ENCODE measurements around the gene PXK.
A peak's percentile ranks its signal among the peaks of the same experiment; 100 is the strongest.
"Not testable (repeated sequence)": the region's sequence is repeated elsewhere in the genome, so short reads cannot be mapped to it uniquely, and the experiment has no call there.

PXK gene

DNA sequence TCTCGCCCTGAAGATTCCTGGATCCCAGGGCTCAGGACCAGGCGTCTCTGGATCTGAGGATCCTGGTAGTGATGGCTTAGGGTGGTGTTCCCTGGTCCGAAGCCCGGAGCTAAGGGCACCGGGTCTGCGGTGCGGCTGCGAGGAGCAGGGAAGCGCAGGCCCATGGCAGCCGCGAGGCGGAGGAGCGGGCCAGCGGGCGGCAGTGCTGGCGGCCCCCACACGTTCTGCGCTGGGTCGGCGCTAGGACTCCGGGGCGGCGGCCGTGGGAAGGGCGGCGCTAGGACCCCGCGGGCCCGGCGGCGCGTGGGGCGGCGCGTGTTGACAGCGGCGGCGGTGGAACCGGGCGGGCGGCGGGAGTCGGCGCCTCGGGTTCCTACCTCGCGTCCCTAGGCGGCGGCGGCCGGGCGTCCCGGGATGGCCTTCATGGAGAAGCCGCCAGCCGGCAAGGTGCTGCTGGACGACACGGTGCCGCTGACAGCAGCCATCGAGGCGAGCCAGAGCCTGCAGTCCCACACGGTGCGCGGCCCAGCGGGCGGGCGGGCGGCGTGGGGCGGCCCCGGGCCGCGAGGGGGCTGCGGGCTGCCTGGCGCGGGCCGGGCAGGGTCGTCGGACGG, at the start of gene PXK:
PXK (plus strand) TSS at position 318 of the 614 bp plus-strand sequence; CDS start at position 415, 97 bp downstream.
- DNase-seq: peak; percentile 92

DNA sequence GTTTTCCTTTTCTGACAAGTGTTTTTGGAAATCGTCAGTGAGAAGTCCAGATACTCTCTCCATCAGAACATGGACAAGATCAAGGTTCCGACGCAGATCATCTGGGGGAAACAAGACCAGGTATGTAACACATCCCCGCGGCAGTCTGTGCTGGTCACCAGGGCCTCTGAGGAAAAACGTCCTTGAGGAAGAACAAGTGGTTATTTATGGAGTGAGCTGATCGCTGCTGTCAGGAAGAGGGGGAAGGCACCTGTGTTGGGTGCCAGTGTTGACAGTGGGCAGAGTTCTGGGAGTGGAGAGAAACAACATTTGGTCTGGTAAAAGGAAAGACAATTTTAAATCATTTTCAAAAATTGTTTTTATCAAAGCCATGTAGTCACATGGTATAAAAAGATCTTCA, 47.4 kb upstream of the PXK start:
- DNase-seq: no peak

DNA sequence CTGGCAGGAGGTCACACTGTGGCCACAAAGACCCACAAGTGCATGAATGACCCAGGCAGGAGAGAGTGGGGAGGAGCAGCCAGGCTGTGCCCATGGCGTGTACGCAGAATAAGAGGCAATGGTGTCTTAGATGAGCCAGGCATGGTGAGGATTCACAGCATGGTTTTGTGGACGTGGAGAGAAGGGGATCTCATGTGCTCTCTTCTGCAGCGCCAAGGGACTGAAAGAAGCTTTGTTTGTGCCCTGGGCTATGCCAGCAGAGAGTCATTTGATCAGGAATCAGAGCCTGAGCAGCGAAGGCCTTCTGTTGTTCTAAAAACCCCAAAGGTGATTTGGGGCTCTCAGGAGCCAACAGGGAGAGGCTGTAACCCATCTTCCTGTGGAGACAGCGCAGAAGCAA, 45.3 kb upstream of the PXK start:
- no peak for DNase-seq

- DNase-seq: no peak
Measured at GRCh38 chr3:58288011-58288728, 44.5 kb upstream of the PXK start.

DNA sequence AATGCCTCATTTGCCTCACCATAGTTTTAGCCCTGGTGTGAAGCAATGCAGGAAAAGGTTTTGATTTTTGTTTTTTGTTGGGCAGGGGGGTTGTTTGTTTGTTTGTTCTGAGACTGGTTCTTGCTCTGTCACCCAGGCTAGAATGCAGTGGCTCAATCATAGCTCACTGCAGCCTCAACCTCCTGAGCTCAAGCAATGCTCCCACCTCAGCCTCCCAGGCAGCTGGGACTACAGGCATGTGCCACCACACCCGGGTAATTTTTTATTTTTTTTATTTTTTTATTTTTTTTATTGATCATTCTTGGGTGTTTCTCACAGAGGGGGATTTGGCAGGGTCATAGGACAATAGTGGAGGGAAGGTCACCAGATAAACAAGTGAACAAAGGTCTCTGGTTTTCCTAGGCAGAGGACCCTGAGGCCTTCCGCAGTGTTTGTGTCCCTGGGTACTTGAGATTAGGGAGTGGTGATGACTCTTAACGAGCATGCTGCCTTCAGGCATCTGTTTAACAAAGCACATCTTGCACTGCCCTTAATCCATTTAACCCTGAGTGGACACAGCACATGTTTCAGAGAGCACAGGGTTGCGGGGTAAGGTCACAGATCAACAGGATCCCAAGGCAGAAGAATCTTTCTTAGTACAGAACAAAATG, 43.6 kb upstream of the PXK start:
- DNase-seq: not testable (repeated sequence)

- DNase-seq: not testable (repeated sequence)
Measured at GRCh38 chr3:58290446-58290845, 42.2 kb upstream of the PXK start.

GRCh38 chr3:58291671-58292338, 40.9 kb upstream of the PXK start:
- DNase-seq: no peak

DNA sequence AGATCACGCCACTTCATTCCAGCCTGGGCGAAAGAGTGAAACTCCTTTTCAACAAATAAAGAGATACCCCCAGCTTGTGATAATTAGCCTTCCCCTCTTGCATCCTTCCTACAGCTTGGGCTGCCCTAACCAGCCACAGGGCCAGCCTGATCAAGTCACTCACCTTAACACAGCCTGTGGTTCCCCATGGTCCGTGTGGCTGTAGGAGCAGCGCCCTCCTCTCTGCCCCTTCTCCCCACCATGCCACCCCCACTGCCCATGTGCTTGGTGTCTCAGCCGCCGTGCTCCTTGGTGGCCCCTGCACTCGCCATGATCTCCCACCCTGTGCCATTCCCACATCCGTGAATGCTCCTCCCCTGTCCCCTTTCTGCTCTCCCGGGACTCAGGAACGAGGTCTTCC, 39.8 kb upstream of the PXK start:
- DNase-seq: no peak

DNA sequence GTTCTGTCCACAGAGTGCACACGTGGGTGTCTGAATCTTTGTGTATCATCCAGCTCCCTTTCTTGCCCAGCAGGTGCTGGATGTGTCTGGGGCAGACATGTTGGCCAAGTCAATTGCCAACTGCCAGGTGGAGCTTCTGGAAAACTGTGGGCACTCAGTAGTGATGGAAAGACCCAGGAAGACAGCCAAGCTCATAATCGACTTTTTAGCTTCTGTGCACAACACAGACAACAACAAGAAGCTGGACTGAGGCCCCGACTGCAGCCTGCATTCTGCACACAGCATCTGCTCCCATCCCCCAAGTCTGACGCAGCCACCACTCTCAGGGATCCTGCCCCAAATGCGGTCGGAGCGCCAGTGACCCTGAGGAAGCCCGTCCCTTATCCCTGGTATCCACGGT, 39.2 kb upstream of the PXK start:
- DNase-seq: no peak

GRCh38 chr3:58296269-58296668, 36.4 kb upstream of the PXK start:
- DNase-seq: no peak

- no peak for DNase-seq
Measured at GRCh38 chr3:58296843-58297242, 35.8 kb upstream of the PXK start.

DNA sequence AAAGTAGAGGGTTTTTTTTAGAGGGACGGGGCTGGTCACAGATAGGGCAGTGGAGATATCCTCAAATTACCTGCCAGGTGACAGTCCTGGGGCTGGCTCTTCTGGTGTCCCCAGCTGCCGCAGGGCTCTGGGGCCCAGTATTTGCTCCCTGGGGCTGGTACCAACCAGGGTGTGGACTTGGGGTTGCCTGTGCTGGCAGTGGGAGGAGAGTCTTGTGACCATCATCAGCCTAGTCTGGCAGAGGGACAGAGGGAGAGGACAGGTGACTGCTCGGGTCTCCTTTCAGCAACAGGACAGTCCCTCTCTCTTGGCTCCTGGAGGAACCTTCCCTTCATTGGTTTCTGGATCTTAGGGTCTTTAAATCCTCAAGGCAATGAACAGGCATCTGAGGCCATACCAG, 34.5 kb upstream of the PXK start:
- DNase-seq: no peak

- DNase-seq: no peak
Measured at GRCh38 chr3:58299075-58299474, 33.6 kb upstream of the PXK start.

- peak; percentile 39 for DNase-seq
Measured at GRCh38 chr3:58299839-58300516, 32.7 kb upstream of the PXK start.

- DNase-seq: peak; percentile 100
Measured at GRCh38 chr3:58305882-58306711, 26.6 kb upstream of the PXK start, which contains the start of the genes HTD2 and RPP14. TSS of gene HTD2 (plus strand) at chr3:58306520. CDS start at chr3:58317614, 11,094 bp downstream. TSS of gene RPP14 (plus strand) at chr3:58306245. CDS start at chr3:58310330, 4,085 bp downstream.

- DNase-seq: no peak
Measured at GRCh38 chr3:58307639-58308215, 25.0 kb upstream of the PXK start.

- no peak for DNase-seq
Measured at GRCh38 chr3:58308728-58309127, 24.0 kb upstream of the PXK start.

GRCh38 chr3:58317811-58318210, 14.9 kb upstream of the PXK start:
- no peak for DNase-seq

DNA sequence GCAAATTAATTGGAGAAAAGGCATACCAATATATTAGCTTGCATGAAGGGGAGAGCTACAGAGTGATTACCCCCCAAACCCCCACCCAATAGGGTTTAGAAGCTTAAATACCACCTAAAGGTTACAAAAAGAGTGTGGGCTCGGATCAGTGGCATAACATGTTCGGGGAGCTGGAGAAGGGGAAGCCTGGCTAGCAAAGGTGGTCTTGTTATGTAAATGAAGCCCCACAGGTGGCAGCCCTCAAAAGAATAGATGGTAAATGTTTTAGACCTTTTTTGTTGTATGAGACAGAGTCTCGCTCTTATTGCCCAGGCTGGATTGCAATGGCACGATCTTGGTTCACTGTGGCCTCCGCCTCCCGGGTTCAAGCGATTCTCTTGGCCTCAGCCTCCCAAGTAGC, 10.9 kb upstream of the PXK start:
- no peak for DNase-seq

DNA sequence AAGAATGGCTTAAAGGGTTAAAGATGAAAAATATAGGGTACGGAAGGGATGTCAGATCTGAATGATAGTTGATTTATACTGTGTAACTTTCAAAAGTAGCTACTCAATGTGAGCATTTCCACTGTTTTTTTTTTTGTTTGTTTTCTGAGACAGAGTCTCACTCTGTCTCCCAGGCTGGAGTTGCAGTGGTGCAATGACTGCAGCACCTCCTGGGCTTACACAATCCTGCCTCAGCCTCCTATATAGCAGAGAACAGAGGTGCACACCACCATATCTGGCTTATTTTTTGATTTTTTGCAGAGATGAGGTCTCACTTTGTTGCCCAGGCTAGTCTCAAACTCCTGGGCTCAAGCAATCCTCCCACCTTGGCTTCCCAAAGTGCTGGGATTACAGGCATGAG, 9.9 kb upstream of the PXK start:
- DNase-seq: no peak
